Eye (tissue), 1 donor: ENCODE data around the gene RANBP3.
"Not testable (repeated sequence)": the region's sequence is repeated elsewhere in the genome, so short reads cannot be mapped to it uniquely, and the experiment has no call there.

Experiments
- DNase-seq: peaks from one replicate; pipeline ENCODE4 v3.0.0-alpha.2; 2015

Gene RANBP3

DNA sequence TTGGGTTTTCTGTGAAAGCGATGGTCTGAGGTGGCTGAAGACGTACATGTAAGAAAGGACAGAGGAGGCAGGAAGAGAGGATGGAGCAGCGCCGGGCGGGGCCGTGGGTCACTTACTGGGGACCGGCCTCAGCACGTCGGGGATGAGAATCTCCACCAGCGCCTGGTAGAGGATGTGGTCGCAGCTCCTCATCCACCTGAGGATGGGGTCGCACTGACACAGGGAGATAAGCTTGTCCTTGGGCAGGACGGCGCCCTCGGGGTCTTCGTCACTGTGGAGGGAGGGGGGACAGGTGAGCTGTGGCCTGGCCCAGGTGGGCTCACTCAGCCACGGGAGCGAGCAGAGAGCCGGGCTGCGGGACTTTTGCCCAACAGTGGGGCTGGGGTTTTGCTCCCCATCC, 29.0 kb upstream of the RANBP3 start:
- DNase-seq: no peak

DNA sequence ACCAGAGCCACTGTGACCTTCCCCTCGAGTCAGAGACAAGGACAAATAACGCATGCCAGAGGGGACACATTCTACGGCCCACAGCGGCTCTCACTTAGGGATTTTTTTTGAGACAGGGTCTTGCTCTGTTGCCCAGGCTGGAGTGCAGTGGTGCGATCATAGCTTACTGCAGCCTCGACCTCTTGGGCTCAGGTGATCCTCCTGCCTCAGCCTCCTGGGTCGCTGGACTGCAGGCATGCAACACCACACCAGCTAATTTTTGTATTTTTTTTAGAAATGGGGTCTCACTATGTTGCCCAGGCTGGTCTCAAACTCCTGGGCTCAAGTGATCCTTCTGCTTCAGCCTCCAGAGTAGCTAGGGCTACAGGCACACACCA, 28.1 kb upstream of the RANBP3 start:
- not testable (repeated sequence) for DNase-seq

DNA sequence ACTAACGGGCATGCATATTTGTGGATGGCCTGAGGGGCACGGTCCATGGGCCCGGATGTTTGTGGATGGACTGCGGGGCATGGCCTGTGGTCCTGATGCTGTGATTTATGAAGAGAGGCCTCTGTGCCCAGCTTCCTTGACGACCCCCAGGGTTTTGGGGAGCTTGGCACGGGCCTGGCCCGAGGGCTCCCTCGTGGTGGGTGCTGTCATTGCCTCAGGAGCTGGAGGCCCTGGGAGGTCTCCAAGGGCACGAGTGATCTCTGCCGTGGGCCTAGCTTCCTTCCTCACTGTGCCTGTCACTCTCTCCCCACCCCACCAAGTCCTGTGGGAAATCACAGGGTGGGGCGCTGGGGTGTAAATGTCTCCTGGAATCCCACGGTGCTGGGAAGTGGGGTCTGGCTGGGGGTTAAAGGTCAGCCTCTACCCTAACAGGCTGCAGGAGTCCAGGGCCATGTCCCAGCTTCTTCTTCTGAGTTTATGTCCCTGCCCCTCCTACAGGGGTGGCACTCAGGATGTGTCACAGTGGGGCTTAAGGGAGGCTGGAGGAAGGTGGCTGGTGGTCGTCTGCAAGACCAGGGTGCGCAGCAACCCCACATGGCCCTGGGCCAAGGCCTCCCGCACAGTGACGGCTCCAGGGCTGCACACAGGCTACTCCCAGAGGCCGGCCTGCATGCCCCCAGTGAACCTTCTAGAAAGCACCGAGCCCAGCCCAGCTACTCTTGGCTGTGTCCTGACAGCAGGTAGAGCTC, 27.6 kb upstream of the RANBP3 start:
- no peak for DNase-seq

DNA sequence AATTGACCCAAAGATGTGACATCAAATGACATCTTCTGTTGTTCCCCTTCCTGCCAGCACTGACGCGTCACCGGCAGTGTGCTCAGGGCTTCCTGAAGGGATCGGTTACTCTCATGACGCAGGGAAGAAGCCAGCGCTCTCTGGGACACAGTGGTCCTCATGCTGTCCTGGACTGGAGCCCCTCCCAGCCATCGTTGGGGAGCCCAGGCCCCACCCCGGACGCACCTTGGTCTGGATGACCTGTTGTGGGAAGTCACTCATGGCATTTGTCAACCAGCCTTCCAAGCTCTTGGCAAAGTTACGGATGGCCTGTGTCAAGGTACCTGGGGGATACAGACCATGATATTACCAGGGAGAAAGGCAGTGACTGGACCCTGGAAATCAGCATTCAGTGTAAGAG, 26.0 kb upstream of the RANBP3 start:
- DNase-seq: no peak

DNA sequence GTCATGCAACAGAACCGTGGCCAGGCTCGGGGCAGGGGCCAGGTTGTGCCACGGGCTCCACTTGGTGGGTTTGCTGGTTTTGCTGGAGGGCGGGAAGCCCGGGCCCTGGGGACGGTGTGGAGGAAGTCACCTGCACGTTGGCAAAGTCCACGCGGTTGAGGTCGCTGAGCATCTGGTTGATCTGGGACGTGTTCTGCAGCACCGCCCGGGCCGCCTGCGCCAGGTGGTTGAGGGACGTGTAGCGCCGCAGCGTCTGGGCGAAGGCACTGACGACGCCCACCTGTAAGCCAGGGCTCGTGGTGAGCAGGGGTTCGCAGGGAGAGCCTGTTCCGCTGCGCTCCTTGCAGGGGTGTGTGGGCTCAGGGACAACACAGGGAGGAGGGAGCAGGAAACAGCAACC, 24.7 kb upstream of the RANBP3 start:
- no peak for DNase-seq

DNA sequence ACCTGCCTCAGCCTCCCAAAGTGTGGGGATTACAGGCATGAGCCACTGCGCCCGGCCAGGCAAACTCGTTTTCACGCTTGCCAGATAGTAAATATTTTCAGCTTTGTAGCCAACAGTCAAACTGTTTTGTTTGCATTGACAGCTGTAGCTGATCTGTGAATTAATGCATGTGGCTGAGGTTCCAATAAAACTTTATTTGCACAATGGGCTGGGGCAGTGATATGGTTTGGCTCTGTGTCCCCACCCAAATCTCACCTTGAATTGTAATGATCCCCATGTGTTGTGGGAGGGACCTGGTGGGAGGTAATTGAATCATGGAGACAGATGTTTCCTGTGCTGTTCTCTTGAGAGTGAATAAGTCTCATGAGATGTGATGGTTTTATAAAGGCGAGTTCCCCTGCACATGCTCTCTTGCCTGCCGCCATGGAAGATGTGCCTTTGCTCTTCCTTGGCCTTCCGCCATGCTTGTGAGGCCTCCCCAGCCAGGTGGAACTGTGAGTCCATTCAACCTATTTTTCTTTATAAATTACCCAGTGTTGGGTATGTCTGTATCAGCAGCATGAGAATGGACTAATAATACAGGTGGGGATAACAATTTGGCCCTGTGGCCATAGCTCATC, 22.4 kb upstream of the RANBP3 start:
- no peak for DNase-seq

DNA sequence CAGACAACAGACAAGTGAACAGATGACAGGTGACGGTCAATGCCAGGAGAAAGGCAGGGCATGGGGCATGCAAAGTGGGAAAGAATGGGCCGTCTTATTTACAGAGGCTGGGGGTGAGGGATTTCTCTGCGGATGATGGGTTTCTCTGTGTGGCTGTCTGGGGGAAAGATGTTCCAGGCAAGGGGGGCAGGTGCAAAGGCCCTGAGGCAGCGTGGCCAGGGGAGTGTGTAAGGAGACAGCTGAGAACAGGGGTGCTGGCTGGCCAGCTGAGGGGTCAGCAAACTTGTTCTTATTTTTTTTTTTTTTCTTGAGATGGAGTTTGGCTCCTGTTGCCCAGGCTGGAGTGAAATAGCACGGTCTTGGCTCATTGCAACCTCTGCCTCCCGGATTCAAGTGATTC, 21.8 kb upstream of the RANBP3 start:
- DNase-seq: no peak

DNA sequence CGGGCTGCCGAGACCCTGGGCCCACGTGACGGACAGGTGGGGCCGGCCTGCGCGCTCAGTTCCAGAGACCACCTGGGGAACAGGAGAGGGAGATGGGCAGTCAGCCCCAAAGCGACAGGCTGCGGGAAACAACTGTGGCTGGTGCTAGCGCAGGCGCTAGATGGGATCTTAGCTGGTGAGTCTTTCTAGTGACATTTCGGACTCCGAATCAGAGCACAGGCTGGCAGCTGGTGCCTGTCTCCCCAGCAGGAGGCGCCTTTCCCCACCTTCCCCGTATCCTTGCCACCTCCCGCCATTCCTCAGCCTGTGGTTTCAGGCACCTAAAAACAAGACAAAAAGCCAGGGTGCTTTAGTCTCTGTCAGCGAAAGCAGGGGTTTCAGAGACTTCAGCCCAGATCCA, 19.4 kb upstream of the RANBP3 start:
- no peak for DNase-seq

DNA sequence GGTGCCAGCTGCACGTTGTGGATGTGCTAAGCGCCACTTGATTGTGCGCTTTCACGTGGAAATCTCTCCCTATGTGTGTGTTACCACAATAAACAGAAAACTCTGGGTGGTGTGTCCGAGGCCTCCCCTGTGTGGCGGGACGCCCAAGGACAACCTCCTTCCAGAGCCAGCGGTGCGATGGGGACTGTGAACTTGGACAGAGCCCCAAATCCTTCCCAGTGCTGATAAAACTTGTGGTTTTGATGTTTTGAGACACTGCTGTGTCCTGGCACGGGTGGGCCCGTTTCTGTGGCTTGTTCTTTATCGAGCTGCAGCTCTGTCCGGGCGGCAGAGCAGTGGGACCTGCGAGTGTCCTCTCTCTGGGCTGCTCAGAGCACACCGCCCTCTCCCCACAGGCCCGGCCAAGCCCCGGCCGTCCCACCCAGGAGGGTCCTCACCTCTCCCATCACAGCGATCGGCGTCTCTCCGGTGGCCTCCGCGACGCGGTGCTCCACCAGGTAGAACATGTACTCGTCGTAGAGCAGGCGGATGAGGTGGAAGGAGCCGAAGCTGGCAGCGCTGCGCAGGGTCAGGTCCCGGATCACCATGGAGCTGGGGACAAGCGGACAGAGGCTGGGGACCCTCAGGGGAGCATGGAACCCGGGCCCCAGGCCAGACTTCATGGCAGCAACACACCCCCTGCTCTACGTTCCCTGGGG, 18.8 kb upstream of the RANBP3 start:
- DNase-seq: no peak

DNA sequence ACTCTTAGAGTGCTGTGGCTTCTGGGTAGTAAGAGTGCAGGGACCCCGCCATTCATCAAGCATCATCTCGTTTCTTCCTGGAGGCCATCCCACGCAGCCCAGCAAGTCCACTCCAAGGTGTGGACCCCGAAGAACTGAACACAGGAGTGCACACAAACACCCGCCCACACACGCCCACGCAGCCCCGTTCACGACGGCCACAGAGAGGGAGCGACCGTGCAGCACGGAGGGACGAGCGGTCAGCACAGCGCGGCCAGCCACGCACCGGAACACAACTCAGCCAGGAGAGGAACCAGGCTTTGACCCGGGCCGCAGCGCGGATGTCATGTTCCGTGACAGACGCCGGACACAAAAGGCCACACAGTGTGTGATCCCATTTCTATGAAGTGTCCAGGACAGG, 18.2 kb upstream of the RANBP3 start:
- DNase-seq: no peak

DNA sequence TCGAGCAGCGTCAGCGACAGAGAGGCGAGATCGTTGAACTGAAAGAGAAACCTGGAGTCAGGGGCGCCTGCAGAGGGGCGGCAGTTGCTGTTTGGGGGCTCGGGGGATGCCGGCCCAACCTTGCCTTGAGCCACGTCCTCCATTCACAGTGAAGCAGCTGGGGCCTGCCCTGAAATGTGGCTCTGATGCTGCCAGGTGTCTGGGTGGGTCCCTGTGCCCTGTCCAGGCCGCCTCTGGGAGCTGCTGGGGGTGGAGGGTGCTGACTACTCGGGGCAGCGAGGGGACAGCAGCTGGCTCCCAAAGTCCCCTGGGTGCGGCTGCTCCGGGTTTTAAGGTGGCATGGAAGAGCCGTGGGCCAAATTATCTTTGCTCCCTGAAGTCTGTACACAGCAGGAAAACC, 17.7 kb upstream of the RANBP3 start:
- no peak for DNase-seq

DNA sequence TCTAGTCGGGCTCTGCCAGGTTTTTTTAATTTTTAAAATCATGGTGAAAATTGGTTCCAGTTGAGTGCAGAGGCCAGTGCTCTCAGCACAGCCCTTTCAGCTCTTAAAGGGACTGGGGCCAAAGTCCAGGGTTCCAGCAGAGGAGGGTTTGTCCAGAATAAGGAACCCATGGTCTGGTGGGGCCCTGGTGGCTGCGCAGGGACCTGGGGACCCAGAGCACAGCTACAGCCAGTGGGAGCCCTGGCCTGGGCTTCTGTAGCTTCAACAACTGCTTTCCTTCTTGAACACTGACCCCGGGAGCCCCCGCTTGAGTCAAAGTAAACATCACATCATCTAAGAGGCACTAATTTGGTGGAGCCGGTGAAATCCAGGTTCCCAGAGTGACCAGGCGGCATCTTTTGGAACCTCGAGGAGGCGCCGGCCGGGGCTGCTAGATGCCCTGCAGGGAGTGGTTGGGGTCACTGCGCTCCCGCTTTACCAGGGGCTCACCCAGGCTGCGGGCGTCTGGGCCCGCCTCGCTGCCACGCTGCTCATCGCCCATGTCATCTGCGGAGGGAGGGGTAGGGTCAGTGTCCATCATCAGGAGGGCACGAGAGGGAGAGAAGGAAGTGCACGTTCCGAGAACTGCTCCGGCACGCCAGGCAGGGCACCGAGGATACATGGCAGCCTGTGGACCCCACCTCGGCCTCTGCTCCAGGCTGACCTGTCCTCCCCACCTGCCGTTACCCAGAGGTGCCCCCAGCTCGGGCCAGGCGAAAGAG, 16.6 kb upstream of the RANBP3 start:
- no peak for DNase-seq

DNA sequence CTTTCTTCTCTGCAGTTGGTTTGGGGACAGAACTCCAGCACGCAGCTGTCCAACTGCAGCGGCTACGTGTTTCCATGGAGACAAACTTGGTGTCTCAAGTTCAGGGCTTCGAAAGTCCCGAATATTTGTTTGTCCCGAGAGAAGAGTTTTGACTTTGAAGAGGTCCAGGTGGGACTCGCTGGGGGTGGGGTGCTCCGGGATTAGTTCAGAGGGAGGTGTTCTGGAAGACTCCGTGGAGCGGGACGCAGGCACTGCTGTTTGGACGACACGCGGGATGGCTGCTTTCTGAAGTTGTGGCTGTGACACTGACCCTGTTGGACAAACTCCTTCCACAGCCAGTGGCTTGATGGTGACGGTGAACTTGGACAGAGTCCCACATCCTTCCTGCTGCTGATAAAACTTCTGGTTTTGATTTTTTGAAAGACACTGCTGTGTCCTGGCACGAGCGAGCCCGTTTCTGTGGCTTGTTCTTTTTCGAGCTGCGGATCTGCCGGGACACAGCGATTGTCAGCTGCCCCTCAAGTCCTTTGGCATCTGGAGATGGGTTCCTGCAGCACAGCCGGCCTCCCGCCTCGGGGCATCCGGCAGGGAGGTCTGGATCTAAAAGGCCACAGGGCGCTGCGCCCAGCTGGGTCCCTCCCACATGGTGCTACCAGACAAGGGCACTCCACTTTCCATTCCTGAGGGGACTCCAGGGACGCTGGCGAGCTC, 15.9 kb upstream of the RANBP3 start:
- DNase-seq: peak; percentile 44

DNA sequence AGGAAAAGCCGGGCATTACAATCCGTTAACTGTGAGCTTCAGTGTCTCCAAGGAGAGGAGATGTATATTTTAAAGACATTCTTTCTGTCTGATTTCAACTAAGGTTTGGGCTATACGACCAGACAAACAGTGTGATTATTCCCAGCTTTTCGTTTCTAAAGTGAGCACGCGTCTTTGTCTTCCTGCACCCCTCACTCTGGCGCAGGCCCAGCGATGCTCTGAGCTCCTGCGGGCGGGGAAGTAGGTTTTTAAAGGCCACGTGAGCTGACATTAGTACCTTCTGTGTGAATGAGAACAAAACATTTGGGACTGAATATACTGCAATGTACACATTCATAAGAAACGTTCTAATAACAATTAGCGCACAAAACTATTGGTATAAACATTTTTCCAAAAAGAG, 15.3 kb upstream of the RANBP3 start:
- peak; percentile 38 for DNase-seq

DNA sequence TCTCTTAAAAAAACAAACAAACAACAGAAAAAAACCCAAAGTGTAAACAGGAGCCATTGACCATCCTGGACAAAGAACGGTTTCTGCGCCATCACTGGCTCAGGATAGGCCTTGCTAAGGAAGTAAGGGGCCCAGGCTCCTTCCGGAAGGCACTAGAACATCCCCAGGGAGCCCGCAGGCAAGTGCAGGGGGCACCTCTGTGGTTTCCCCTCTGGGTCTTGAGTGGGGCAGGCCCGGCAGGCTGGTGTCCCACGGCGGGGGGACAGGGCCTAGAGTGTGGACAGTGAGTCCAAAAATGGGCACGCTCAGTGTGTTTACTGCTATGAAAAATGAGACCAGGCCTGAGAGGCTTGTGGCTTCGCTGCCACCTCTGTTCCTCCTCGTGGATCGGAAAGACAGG, 14.8 kb upstream of the RANBP3 start:
- no peak for DNase-seq

DNA sequence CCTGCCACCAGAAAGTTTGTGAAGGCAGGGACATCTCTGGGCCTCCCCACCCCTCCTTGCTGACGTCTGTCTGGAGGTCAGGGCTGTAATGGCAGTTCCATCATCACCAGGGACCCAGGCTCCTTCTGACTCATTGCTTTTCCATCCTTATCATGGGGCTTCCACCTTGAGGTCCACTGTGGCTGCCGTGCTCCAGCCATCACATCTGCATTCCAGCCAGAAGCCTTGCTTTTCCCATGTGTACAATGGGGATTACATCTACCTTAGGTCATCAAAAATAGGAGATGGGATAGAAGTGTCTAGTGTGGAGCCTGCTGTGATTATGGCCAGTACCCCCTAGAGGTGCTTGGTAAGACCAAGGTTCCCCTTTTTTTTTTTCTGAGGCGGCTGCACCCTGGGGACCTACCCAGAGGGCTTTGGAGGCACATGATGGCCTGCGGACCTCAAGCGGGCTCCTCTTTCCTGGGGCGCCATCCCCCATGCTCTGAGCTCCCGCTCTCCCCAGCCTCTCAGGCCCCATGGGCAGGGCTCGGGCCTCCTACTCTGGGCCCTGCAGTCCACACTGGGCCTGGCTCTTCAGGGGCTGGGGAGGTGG, 13.4 kb upstream of the RANBP3 start:
- DNase-seq: no peak

DNA sequence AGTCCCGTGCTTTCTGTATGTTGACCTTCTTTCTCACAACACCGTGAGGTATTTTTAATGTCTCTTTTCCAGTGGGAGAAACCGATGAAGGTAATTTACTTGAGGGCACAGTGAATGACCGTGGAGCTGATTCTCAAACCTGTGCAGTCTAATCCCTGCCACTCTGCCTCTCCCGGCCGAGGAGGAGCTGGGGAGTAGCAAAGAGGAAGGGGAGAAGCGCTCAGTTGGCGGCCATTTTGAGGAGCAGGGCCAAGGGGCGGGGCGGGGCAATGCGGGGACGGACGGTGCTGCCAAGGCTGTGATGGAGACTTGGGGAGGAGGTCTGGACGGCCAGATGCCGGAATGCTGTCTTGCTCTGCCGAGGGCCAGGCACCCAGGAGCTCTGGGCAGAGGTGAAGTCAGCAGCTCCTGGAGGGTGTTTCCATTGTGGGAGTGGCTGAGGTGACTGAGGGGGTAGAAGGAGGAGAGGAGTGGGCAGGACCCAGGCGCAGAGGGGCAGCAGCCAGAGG, 12.4 kb upstream of the RANBP3 start:
- DNase-seq: no peak

DNA sequence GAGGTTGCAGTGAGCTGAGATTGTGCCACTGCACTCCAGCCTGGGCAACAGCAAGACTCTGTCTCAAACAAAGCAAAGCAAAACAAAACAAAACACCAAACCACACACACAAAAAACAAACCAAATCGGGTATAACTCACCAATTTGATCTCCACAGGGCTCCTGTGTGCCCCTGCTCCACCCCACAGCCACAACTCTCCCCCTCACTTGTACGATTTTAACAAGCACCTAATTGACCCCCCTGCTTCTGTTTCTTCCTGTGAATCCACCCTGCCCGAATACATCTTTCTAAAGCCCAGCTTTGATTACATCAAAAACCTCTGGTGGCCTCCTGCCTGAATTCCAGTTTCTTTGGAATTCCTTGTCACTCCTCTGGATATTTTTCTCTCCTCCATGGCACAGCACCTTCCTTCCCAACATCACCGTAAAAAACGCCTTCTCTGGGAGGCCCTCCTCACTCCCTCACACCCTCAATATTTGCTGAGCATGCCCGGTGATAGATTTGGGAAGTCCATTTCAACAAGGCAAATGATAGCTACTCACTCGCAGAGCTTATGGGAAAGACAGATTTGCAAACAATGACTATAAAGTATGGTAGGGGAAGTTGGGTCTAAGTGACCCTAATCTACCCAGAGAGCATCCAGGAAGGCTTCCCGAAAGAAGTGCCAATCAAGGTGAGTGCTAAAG, 11.6 kb upstream of the RANBP3 start:
- DNase-seq: no peak

DNA sequence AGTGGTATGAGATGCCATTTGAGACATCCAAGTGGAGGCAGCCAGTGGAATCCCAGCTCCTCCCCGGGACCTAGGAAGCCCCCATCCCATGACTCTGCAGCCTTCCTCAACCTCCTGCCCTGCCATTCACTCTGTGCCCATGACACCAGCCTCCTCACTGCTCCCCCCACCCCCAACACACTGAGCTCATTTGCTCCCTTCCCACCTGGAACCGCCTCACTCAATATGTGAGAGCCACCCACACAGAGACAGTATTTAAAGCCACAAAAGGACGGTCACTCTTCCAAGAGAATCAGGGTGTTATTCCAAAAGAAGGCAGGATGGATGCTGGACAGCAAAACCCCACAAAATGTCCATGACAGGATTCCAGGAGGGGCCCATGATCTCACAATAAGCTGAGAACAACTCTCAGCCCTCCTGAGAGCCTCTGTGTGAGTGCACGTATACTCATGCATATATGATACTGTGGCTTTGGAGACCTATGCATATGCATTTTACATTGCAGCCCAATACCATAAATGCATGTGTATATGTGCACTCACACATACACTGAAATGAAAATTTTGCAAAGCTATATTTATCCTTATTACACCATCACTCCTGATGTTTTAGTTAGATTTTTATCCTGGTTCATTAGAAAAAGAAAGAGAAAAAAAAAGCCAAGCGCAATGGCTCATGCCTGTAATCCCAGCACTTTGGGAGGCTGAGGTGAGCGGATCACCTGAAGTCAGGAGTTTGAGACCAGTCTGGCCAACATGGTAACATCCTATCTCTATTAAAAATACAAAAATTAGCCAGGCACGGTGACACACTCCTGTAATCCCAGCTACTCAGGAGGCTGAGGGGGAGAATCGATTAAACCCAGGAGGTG, 10.8 kb upstream of the RANBP3 start:
- DNase-seq: no peak

DNA sequence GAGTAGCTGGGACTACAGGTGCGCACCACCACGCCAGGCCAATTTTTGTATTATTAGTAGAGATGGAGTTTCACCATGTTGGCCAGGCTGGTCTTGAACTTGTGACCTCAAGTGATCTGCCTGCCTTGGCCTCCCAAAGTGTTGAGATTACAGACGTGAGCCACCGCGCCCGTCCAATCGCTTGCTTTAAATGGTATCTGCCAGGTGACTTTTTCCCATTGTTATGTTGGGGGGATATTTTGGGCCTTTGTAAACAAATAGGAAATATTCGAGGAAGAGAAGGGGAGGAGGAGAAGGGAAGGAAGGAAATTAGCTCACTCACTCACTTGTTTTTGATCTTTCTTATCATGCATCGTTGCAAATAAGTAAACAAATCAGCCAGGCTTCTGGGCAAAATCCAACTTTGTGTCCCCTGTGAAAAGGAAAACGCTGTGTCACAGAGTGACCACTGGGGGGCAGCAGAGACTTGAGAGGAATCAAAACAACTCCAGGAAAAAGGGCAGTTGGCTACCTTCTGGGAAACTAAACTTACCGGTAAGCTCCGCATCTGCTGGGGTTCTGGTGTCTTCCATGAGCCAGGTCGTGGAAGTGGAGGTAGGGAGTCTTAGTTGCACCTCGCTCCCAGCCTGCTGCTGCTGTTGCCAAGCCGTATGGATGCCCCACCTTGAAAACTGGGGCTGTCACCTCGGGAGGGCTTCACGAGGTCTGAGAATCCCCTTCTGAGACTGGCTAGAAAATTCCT, 9.3 kb upstream of the RANBP3 start:
- DNase-seq: peak; percentile 93
